ENCODE results near the gene TTC13.

GRCh38 chr1:230919207-230919606 lies 59.5 kb downstream of the TTC13 start:
- no peak for TF ChIP-seq HMGXB4 (CRISPR knock-in tag; IDR thresholded peaks at IDR 0.05)
- no peak for TF ChIP-seq USF2 (CRISPR knock-in tag; IDR thresholded peaks at IDR 0.05)
- no peak for TF ChIP-seq CTCF (IDR thresholded peaks at IDR 0.05)
